UCSD-AML1 (cell line): Measurements from ENCODE around the gene ANKK1.

Source experiments
- DNase-seq: peaks from one replicate; lab custom pipeline; 2025; ENCODE audit not compliant: unreplicated experiment; lab: John Stamatoyannopoulos, UW

Gene ANKK1

GRCh38 chr11:113408206-113408605, 20.6 kb downstream of the ANKK1 start:
- no peak for DNase-seq

GRCh38 chr11:113408887-113409286, 21.3 kb downstream of the ANKK1 start:
- DNase-seq: no peak

DNA sequence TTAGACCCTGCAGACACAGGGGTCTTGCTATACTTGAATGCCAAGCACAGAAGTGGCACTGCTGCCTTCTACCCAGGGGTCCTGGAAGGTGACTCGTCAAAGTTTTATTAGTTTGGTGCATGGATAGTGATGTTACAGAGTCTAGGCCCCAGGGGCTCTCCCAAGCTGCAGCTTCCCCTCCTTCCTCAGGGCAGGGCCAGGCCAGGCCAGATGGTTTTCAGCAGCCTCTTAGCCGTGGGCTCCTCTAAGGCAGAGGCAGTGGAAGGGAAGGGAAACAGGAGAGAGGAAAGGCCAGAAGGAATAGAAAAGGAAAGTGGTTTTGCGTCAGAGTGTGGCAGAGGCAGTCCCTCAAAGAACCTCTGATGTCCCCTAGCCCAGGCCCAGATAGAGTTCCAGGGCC, 21.9 kb downstream of the ANKK1 start:
- no peak for DNase-seq

- no peak for DNase-seq
These were observed 23.0 kb downstream of the ANKK1 start for GRCh38 chr11:113410414-113411135.

GRCh38 chr11:113411536-113411935, 24.0 kb downstream of the ANKK1 start:
- no peak for DNase-seq

- DNase-seq: no peak
These were observed 25.1 kb downstream of the ANKK1 start for GRCh38 chr11:113412675-113413074.

DNA sequence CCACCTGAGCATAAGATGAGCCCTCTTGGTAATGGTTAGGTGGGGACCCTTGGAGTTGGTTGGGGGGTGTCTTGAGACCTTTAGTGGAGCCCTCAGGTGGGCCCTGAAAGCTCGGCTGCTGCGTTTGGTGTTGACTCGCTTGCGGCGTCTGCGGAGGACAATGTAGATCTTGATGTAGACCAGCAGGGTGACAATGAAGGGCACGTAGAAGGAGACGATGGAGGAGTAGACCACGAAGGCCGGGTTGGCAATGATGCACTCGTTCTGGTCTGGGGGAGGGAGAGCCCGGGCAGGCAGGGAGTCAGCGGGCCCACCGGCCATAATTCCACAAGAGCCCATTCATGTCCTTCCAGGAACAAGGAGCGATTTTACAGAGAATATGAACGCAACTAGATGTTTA, 27.8 kb downstream of the ANKK1 start:
- no peak for DNase-seq

- DNase-seq: no peak
These were observed 29.8 kb downstream of the ANKK1 start for GRCh38 chr11:113417428-113417827.

- DNase-seq: no peak
These were observed 31.9 kb downstream of the ANKK1 start for GRCh38 chr11:113419454-113420003.

DNA sequence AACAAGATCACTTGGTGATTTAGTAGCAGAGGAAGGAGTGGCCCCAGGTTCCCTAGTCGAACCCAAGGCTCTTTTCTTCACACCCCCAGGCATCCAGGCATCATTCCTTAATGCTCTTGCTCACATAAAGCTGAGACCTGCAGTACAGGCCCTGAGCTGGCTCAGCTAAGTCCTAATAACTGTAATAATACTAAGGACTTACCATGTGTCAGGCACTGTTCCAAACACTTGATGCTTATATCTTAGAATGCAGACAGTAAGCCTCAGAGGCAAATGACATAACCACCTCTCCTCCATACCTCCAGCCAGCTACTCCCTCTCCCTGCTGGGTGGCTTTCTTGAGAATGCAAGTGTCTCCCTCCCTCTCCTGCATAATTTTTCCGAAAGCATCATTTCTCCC, 33.2 kb downstream of the ANKK1 start:
- DNase-seq: no peak

DNA sequence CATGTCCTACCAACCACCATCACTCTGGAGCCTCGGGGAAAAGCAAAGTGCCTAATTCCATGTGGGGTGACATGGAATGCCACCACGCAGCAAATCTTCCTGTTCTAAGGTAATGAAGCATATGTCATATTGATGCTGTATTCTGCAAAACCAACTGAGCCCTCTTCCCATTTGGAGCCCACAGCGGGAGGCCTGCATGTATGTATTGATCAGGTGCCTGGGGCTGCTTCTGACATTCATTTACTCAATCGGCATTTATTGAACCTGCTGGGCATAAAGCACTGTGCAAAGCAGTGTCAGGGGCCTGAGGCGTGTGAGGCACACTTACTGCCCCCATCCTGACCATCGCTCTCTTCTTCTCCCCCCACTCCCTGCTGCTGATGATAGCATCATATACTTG, 39.1 kb downstream of the ANKK1 start:
- no peak for DNase-seq

DNA sequence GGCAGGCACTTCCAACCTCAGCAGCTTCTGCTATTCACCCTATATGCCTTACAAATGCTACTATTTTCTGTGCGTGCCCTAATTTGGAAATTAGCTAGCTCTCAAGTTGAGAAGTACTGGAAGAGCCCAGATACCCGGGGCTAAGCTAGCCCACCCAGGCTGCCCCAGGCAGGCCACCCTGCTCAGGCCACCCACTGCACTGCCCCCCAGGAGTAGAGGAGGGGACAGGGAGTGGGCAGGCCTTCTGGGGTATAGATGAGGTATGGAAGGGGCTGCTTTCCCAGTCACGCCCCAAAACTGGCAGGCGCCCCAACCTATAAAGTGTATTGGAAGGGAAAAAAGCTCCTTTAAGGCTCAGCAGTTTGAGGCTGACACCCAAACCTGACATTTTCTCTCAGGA, 44.2 kb downstream of the ANKK1 start:
- no peak for DNase-seq

GRCh38 chr11:113435190-113435968, 47.8 kb downstream of the ANKK1 start:
- no peak for DNase-seq

DNA sequence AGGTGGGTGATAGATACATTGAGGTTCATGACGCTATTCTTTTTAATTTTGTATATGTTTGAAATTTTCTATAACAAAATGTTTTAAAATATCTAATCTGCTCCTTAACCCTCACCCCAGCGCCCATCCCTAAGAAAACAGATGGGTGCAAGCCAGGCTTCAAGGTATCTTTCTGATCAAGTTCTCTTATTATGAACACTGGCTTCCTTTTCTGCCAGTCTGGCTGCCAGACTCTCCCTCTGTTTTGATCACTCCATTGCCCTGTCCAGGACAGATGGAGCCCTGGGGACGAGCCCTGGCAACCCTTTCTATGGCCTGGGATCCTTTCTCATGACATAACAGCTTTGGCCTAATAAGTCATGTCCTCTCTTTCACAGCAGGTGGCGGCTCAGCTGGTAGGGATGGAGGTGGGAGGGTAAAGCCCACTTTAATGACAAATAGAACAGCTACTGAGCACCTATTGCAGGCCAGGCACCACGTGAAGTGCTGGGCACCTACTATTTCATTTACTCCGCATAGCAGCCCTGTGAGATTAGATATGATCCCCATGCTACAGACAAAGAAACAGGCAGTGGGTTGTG, 49.2 kb downstream of the ANKK1 start:
- no peak for DNase-seq

DNA sequence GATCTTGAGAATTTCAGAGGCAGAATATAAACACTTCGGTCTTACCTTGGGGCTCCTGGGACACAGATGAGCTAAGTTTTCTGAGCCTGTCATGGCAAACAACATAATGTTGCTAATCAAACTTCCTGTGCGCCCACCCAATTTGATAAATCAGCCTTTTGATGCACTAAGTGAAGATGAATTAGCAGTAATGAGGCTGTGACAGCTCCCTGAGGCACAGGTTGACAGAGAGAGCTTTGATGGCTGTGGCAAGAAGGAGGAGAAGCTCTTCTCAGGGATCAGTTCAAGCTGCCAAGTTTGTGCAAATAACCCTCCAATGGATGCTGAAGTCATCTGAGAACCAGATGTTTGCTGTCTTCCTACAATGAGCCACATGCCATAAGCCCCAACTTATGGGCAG, 53.2 kb downstream of the ANKK1 start:
- DNase-seq: no peak

- no peak for DNase-seq
These were observed 57.0 kb downstream of the ANKK1 start for GRCh38 chr11:113444502-113445123.

DNA sequence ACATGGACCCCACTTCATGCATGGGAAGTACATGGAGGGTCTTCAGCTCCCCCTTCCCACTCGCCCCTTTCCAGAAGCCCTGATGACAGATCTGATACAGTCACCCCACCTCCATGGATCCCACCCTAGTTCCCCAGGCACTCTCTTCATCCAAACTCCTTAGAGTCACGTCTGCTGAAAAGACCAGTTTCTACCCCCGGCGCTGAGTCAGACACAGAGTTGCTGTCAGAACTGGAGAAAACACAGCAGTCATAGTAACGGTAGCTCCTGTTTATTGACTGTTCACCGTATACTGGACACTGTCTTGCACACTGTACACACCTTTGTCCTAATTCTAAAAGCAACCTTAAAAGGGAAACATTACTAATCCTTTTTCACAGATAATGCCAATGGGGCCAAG, 58.5 kb downstream of the ANKK1 start:
- DNase-seq: no peak

DNA sequence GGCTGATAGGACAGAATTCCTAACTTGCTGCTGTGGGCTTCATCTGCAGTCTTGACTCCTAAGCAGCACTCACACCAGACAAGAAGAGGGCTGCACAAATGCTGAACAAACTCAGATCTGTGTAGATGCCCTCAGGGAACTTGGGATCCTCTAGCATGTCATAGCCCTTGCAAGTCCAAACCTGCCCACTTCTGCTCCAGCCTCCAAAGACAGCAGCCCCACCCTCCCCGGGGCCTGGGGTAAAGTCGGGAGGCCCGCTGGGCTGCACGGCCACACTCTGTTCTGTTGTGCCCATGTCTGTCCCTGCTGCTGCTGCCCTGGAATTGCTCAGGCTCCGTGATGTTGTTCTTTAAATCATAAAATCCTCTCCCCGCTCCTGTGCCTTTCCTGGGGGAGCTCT, 59.4 kb downstream of the ANKK1 start:
- DNase-seq: no peak

DNA sequence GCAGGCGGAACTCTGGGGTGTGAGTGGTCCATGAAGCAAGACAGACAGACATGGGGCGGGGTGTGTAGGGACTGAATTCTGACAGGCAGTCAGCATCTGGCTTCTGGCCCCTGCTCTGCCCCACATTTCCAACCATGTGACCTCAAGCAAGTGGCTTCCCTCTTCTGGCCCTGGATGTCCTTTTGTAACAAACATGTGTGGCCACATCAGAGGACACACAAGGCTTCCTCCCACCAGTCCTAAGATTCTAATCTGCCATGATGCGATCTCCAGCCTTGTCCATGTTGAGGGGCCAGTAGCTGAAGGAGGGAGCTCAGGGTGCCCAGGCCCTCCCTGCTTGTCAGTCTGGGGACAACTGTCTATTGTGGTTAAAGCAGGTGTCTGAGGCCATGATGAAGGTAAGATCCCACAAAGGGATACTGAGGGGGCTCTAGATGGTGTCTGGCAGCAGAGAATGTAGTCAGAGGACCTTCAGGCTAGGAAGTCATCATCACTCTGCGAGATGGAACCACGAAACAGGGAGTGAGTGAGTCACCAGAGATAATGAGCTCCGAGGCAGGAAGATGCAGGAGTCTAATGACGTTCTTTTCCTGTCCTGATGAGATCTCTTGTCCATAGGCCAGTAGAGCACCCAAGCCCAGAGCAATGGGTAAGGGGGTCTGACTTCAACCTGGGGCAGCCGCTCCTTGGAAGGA, 60.2 kb downstream of the ANKK1 start:
- DNase-seq: no peak

- DNase-seq: no peak
These were observed 60.7 kb downstream of the ANKK1 start for GRCh38 chr11:113448316-113448677.

DNA sequence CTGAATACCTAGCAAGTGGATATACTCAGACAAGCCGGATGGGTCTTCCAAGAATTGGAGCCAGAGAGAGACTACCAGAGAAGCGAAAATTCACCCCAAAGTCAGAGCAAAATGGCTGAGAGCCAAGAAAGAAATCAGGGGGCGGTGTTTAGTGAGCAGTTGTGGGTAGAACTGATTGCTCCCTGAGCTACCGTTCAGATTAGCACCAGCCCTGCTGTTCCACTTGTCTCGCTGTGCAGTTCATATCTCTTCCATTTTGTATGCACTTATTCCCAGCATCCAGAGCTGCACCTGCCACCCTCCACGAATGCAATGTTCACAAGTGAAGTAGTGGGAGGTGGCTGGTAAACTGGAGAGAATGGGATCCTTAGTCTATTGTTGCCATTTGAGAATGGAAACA, 62.2 kb downstream of the ANKK1 start:
- DNase-seq: no peak
